Thoracic aorta (tissue), 2 donors: ENCODE results near the gene PLCD3. TPM values are rescaled to one million over a fixed set of nuclear protein-coding genes. Genes with fewer than 3 reads are reported as not detected.

ENCODE experiments used
- ATAC-seq: fragments of 150-250 bp; one replicate; pipeline ENCODE4 v1.8.0; 2017; ENCODE audit warnings: low read depth; ENCODE audit not compliant: insufficient number of reproducible peaks, low FRiP score
- DNase-seq: peaks from one replicate; pipeline ENCODE4 v3.0.0-alpha.2; 2020; ENCODE audit warnings: low spot score
- H3K27ac ChIP-seq, 2 donors: fragments of 200-600 bp; sonication (generic); 1 replicate in 1 of 2; 2 replicates in 1 of 2; pipeline ENCODE4 v1.5.1; 2016; ENCODE audit warnings: mild to moderate bottlenecking in 2 of 2, moderate library complexity in 2 of 2
- H3K27me3 ChIP-seq: fragments of 200-600 bp; sonication (generic); replicated peaks from 2 replicates; pipeline ENCODE4 v1.6.0; 2016; ENCODE audit warnings: mild to moderate bottlenecking; ENCODE audit not compliant: insufficient read depth
- H3K36me3 ChIP-seq: fragments of 200-600 bp; sonication (generic); one replicate; pipeline ENCODE4 v1.5.1; 2016
- H3K4me1 ChIP-seq, 2 donors: fragments of 200-600 bp; sonication (generic); 1 replicate in 1 of 2; 2 replicates in 1 of 2; pipeline versions ENCODE4 v1.5.1 to v1.6.0; 2016; ENCODE audit warnings: low read depth in 2 of 2, mild to moderate bottlenecking in 1 of 2; ENCODE audit not compliant: control insufficient read depth in 1 of 2
- H3K4me3 ChIP-seq: fragments of 200-600 bp; sonication (generic); 2 replicates; pipeline ENCODE4 v1.5.1; 2016; ENCODE audit warnings: mild to moderate bottlenecking
- H3K9me3 ChIP-seq: fragments of 200-600 bp; sonication (generic); 2 replicates; pipeline ENCODE4 v1.5.1; 2016
- total RNA-seq, 2 donors: library from RNA; depleted of rRNA; stranded (reverse); fragments of >200 nt; gene quantifications; one replicate each; pipeline versions ENCODE4 v1.1.0 to v1.2.3, GENCODE V29; 2016
- TF ChIP-seq, protein P1 (sequence below): fragments of 200-600 bp; sonication (generic); IDR thresholded peaks from one replicate; pipeline ENCODE4 v1.5.1; 2019; ENCODE audit warnings: antibody characterized with exemption

PLCD3 gene
- total RNA-seq, 2 donors from 2014 or later = 79.3 to 116 TPM

DNA sequence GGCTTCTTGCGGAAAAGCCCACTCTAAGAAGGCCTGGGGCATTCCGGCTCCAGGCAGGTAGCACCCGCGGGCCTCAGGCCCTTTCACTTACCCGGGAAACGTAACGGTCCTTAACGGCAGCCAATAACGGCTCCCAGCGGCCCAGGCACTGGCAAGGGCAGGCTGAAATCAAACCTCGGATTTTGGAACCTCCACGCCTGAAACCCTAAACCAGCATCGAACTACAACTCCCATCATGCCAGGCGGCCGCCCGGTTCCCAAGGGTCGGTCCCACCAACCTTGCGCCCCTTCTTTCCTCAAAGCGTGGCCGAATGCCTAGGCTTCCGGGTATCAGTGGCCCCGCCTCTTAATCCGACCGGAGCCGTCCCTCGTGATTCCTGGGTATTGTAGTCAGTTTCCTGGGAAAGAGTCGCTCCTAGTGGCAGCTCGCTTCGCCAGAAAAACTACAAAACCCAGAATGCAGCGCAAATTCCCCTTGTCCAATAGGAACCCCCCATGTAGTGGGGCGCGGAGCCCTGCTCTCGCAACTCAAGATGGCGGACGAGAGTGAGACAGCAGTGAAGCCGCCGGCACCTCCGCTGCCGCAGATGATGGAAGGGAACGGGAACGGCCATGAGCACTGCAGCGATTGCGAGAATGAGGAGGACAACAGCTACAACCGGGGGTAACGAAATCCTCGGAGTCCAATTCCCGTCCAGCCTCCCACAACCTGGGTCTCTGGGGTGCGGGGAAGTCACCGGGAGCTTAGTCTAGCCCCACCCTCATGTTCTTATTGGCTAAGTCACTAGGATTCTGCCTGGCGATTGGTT lies 71.3 kb downstream of the PLCD3 start, which contains the start of gene NMT1:
Gene NMT1 (plus strand): TSS at position 521 of the 809 bp plus-strand sequence. CDS start 13 bp downstream, at position 534.
- DNase-seq = peak; percentile 97
- Histone ChIP-seq H3K9me3 (no peaks in the 10 kb centered on the region), H3K4me3 (peak within 1 kb of the TSS; percentile 88), H3K4me1 (peaks cover 31 to 54% of the 10 kb centered on the region in 2 donors), H3K27ac (peak within 1 kb of the TSS; percentile 90 to 94), H3K27me3 (no peaks in the 10 kb centered on the region), H3K36me3 (no peaks in the 10 kb centered on the region)
- TF ChIP-seq, protein P1, sequence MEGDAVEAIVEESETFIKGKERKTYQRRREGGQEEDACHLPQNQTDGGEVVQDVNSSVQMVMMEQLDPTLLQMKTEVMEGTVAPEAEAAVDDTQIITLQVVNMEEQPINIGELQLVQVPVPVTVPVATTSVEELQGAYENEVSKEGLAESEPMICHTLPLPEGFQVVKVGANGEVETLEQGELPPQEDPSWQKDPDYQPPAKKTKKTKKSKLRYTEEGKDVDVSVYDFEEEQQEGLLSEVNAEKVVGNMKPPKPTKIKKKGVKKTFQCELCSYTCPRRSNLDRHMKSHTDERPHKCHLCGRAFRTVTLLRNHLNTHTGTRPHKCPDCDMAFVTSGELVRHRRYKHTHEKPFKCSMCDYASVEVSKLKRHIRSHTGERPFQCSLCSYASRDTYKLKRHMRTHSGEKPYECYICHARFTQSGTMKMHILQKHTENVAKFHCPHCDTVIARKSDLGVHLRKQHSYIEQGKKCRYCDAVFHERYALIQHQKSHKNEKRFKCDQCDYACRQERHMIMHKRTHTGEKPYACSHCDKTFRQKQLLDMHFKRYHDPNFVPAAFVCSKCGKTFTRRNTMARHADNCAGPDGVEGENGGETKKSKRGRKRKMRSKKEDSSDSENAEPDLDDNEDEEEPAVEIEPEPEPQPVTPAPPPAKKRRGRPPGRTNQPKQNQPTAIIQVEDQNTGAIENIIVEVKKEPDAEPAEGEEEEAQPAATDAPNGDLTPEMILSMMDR = no peak
- ATAC-seq = peak; percentile 99

DNA sequence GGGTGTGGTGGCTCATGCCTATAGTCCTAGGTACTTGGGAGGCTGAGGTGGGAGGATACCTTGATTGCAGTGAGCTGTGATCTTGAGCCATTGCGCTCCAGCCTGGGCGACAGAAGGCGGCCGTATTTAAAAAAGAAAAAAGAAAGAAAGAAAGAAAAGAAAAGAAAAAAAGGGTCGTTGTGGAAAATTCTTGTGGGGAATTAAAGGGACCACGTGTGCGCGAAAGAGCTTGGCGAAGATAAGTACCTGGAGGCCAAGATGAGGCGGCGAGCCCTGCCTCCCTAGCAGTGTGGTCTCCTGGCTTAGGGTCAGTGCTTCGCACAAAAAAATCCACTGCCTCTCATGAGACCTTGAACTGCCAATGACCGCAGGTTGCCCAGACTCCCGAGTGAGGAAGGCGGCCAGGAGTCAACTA lies 71.9 kb downstream of the PLCD3 start:
- peak overlapping the region; percentile 90 to 94 for H3K27ac ChIP-seq
- DNase-seq (no peak), ATAC-seq (no peak)
- H3K9me3 ChIP-seq = no peaks in the 10 kb centered on the region
- H3K4me3 ChIP-seq = peak overlapping the region; percentile 88
- TF ChIP-seq, protein P1 = no peak
- H3K36me3 ChIP-seq = no peaks in the 10 kb centered on the region
- peaks cover 28 to 48% of the 10 kb centered on the region in 2 donors for H3K4me1 ChIP-seq
- H3K27me3 ChIP-seq = no peaks in the 10 kb centered on the region

Other genes starting within 250 kb of the PLCD3 start
- gene EFTUD2, start 233.1 kb downstream of the PLCD3 start, total RNA-seq = 100 to 1,000 TPM in 1 of 2 donors, 10 to 100 TPM in 1; 35.2 to 117 TPM
- gene GFAP, start 217.0 kb downstream of the PLCD3 start, total RNA-seq = 10 to 100 TPM in 1 of 2 donors, not detected in 1; 14.6 TPM
- 1 to 10 TPM in 1 of 2 donors, not detected in 1; 2.0 TPM for gene KIF18B, start 184.7 kb downstream of the PLCD3 start, total RNA-seq
- gene C1QL1, start 164.2 kb downstream of the PLCD3 start, total RNA-seq = under 1 TPM in 1 of 2 donors, not detected in 1; 0.68 TPM
- 10 to 100 TPM; 34.6 to 56.5 TPM for gene DCAKD, start 80.9 kb downstream of the PLCD3 start, total RNA-seq
- gene NMT1, start 71.2 kb downstream of the PLCD3 start, total RNA-seq = 10 to 100 TPM; 53.1 to 64.8 TPM
- 10 to 100 TPM; 21.5 to 27.9 TPM for gene ACBD4, start 3.2 kb upstream of the PLCD3 start, total RNA-seq
- 10 to 100 TPM; 34.9 to 89.1 TPM for gene HEXIM1, start 16.0 kb upstream of the PLCD3 start, total RNA-seq
- gene HEXIM2, start 29.4 kb upstream of the PLCD3 start, total RNA-seq = 1 to 10 TPM in 1 of 2 donors, not detected in 1; 1.5 TPM
- gene FMNL1, start 89.4 kb upstream of the PLCD3 start, total RNA-seq = 10 to 100 TPM; 31.4 to 37.2 TPM
- not detected for gene SPATA32, start 129.6 kb upstream of the PLCD3 start, total RNA-seq
- 10 to 100 TPM; 10.1 to 10.7 TPM for gene MAP3K14, start 184.5 kb upstream of the PLCD3 start, total RNA-seq